PFSK-1 (cell line): ENCODE results near the gene ATXN7L1.

Experiments
- FOXP2 ChIP-seq: optimal IDR thresholded peaks from 2 replicates; pipeline ENCODE3; 2011; ENCODE audit warnings: borderline replicate concordance, control low read depth, inconsistent platforms; ENCODE audit not compliant: insufficient read depth; ENCODE audit errors: extremely low read length, extremely low read depth
- POLR2AphosphoS5 ChIP-seq: IDR thresholded peaks from 2 replicates; pipeline ENCODE4 v1.6.1; 2012; ENCODE audit warnings: low read depth, mild to moderate bottlenecking, control low read depth, low read length, moderate library complexity
- REST ChIP-seq, 2 experiments: IDR thresholded peaks; 2 replicates each; pipeline versions ENCODE4 v1.6.1 to v1.8.0; 2011 to 2012; ENCODE audit warnings: low read depth in 2 of 2, low read length in 2 of 2, control low read depth in 1 of 2, inconsistent platforms in 1 of 2, mild to moderate bottlenecking in 1 of 2, moderate library complexity in 1 of 2; ENCODE audit not compliant: insufficient read depth in 1 of 2
- SIN3A ChIP-seq: IDR thresholded peaks from 2 replicates; pipeline ENCODE4 v1.6.1; 2012; ENCODE audit warnings: mild to moderate bottlenecking, low read length, moderate library complexity, borderline replicate concordance; ENCODE audit not compliant: insufficient read depth
- TAF1 ChIP-seq: IDR thresholded peaks from 2 replicates; pipeline ENCODE4 v1.6.1; 2012; ENCODE audit warnings: low read length, control low read depth, borderline replicate concordance; ENCODE audit not compliant: insufficient read depth

The ATXN7L1 gene

GRCh38 chr7:105756367-105756766 lies 120.0 kb downstream of the ATXN7L1 start:
- no peak for TF ChIP-seq FOXP2
- TF ChIP-seq REST (IDR thresholded peaks at IDR 0.05; ENCODE audit: insufficient read depth in 1 of 2, low read depth in 2 of 2, low read length in 2 of 2), result no peak
- TF ChIP-seq SIN3A, result no peak
- TF ChIP-seq POLR2AphosphoS5, result no peak
- no peak for TF ChIP-seq TAF1

- no peak for TF ChIP-seq SIN3A
- TF ChIP-seq REST (IDR thresholded peaks at IDR 0.05; ENCODE audit: insufficient read depth in 1 of 2, low read depth in 2 of 2, low read length in 2 of 2), result no peak
- no peak for TF ChIP-seq TAF1
- no peak for TF ChIP-seq POLR2AphosphoS5
- no peak for TF ChIP-seq FOXP2
These were observed 123.6 kb downstream of the ATXN7L1 start for GRCh38 chr7:105752671-105753275.

- TF ChIP-seq FOXP2 (no peak), POLR2AphosphoS5 (no peak), SIN3A (no peak), REST (IDR thresholded peaks at IDR 0.05; ENCODE audit: insufficient read depth in 1 of 2, low read depth in 2 of 2, low read length in 2 of 2) (no peak), TAF1 (no peak)
These were observed 125.3 kb downstream of the ATXN7L1 start for GRCh38 chr7:105751054-105751453.

- TF ChIP-seq FOXP2 (no peak), SIN3A (no peak), POLR2AphosphoS5 (no peak), REST (IDR thresholded peaks at IDR 0.05; ENCODE audit: insufficient read depth in 1 of 2, low read depth in 2 of 2, low read length in 2 of 2) (no peak), TAF1 (no peak)
These were observed 127.7 kb downstream of the ATXN7L1 start for GRCh38 chr7:105748701-105749100.
